Measurements from ENCODE around the gene AKAP6.

AKAP6 gene

GRCh38 chr14:32510815-32511214, 181.7 kb downstream of the AKAP6 start:
- no peak for TF ChIP-seq CTCF (conservative IDR thresholded peaks at IDR 0.05; ENCODE audit: low read length)
- H3K4me3 ChIP-seq (ENCODE audit: low read length), result no peak overlapping the region
- DNase-seq (ENCODE audit: low read depth), result no peak

GRCh38 chr14:32512348-32512747, 183.2 kb downstream of the AKAP6 start:
- no peak for DNase-seq (ENCODE audit: low read depth)
- no peak overlapping the region for H3K4me3 ChIP-seq (ENCODE audit: low read length)
- TF ChIP-seq CTCF (conservative IDR thresholded peaks at IDR 0.05; ENCODE audit: low read length), result no peak

- H3K4me3 ChIP-seq (ENCODE audit: low read length), result no peak overlapping the region
- TF ChIP-seq CTCF (conservative IDR thresholded peaks at IDR 0.05; ENCODE audit: low read length), result no peak
- peak; percentile 48 for DNase-seq (ENCODE audit: low read depth)
Observed at GRCh38 chr14:32512813-32513212, 183.7 kb downstream of the AKAP6 start.

GRCh38 chr14:32513571-32514009, 184.5 kb downstream of the AKAP6 start:
- H3K4me3 ChIP-seq (ENCODE audit: low read length), result no peak overlapping the region
- peak; percentile 58 for DNase-seq (ENCODE audit: low read depth)
- TF ChIP-seq CTCF (conservative IDR thresholded peaks at IDR 0.05; ENCODE audit: low read length), result peak; percentile 55

- no peak for TF ChIP-seq CTCF (conservative IDR thresholded peaks at IDR 0.05; ENCODE audit: low read length)
- no peak for DNase-seq (ENCODE audit: low read depth)
Observed at GRCh38 chr14:32514236-32514635, 185.1 kb downstream of the AKAP6 start.

GRCh38 chr14:32514681-32515080, 185.6 kb downstream of the AKAP6 start:
- H3K4me3 ChIP-seq (ENCODE audit: low read length), result no peak overlapping the region
- no peak for DNase-seq (ENCODE audit: low read depth)
- no peak for TF ChIP-seq CTCF (conservative IDR thresholded peaks at IDR 0.05; ENCODE audit: low read length)

More at GRCh38 chr14:32514236-32514635, 185.1 kb downstream of the AKAP6 start:
- H3K4me3 ChIP-seq (ENCODE audit: low read length), result no peak overlapping the region

- DNase-seq (ENCODE audit: low read depth), result no peak
- H3K4me3 ChIP-seq (ENCODE audit: low read length), result no peak overlapping the region
- no peak for TF ChIP-seq CTCF (conservative IDR thresholded peaks at IDR 0.05; ENCODE audit: low read length)
Observed at GRCh38 chr14:32524609-32525375, 195.7 kb downstream of the AKAP6 start.
